NCI-H82 (cell line): ENCODE data around the gene TMPRSS6.

Source experiments
- DNase-seq: peaks from one replicate; lab custom pipeline; 2025; lab: John Stamatoyannopoulos, UW

TMPRSS6 gene

DNA sequence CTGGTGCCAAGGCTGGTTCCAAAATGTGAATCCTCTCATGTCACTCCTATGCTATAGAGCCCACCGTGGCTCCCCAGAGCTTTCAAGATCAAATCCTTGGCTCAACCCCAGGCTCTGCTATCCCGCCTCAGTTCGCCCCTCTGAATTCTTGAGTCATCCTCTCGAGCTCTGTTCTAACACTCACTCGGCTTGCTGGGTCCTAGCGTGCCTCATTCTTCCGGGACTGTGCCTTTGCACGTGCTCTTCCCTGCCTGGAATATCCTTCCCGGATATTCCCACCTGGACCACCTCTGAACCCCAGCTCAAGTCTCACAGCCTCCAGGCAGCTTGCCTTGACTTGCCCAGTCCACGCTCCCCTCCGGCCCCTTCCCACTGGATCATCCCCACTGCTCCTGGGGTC is 45.0 kb downstream of the TMPRSS6 start:
- no peak for DNase-seq

DNA sequence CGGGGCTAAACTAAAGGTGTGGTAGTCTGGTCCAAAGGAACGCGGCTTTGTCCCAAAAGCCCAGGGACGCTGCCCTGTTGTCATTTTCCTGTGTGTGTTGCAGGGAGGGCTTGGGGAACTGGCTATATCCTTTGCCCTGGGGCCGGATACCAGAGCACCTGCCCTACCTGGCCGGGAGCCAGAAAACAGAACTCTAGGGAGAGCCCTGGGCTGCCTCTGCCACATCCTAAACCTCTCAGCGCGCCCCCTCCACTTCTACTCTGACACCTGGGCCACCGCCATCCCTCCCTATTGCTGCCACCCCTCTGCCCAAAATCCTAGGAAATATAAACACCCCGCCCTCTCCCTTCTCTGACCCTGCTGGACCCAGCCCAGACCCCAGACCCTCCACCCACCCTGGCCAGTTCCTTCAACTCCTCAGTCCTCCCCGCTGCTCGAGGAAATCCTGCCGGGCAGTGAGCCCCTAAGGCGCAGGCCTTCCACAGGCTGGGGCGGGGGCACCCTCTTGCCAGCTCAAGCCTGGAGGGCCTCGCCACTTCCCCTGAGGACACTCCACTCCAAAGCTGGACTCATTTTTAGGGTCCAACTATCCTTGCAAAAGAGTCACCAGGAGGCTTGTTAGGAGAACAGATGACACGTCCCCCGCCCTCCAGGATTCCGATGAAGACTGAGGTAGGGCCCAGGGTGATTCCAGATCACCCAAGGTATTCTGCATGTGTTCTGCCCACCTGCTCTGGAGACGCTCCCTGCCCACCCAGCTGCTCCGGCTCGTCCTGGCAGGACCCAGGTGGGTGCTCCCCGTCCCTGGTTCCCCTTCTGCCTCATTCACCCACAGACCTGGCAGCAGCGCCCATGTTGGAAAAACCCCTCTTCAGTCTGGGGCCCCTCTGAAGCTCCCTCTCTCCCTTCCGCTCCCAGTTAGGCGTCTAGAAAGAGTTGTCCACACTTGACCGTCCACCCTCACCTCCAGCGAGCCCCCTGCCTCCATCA is 45.8 kb downstream of the TMPRSS6 start:
- no peak for DNase-seq

DNA sequence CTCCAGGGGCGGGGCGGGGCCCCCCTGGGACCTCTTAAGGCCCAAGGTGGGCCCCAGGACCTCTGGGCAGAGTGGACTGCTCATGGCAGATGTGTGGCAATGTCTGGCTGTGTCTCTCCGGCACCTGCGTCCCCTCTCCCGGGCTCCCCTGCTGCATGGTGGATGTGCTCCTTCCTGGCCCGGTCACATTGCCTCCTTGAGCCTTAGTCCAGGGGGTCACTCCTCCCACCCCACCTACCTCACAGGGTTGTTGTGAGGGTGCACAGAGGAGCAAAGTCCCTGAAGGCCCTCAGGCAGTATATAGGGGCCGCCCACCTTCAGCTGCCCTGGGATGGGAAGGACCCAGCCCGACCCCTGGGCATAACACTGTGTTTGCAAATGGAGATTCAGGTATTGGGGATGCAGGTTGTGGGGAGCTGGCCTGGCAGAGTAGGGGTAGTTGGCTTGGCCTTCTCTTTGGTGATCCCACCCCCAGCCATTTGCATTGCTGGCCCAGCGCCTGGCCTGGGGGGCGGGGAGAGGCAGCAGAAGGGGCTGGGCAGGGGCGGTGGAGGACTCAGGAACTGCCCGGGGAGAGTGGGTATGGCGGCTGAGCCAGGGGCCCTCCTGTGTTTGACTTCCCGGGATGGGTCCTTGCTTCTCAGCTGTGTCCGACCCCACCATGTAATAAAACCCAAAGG is 46.7 kb downstream of the TMPRSS6 start:
- DNase-seq: no peak

DNA sequence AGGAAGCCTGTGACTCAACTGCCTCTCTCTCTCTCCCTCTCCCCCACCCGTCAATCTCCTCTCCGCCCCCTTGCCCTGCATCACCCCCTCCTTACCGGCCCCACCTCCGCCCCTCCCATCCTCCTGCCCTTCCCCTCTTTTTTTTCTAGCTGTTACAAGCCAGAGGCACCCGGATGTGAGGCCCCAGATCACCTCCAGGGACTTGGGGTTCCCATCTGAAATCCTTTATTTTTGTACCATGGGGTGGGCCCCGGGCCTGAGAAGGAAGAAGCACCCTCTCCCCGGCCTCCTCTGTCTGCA is 47.2 kb downstream of the TMPRSS6 start:
- no peak for DNase-seq

DNA sequence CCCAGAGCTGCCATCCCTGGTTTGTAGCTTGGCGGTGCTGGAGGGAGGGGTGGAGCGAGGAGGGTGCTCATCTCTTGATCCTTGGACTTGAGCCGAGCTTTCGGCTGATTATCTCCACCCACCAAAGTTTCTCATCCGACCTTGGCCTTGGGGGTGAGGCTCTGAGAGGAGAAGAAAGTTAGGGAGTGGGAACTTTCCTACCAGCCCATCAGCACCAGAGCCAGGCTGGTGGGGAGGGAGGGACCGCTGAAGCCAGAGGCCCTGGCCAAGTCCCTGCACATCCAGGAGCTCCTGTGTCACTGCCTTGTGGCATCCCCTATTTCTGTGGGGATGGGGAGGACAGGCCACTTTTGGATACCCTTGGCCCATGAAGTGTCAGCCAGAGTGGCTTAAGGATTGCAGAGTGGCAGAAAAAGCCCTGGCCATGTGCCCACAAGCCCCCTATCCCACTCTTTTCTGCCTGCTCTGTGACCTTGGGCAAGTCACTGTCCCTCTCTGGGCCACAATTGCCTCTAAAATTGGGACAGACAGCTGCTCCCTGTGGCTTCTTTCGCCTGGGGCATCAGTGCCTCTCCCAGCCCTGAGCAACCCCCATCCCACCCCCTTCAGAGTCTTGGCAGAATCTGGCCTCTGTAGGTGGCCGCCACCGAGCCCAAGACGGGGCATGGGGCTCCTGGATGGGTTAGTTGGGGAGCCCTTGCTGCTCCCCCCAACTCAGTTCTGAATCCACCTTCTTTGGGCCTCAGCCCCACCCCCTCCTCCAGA is 47.7 kb downstream of the TMPRSS6 start:
- no peak for DNase-seq

- DNase-seq: no peak
Observed at GRCh38 chr22:37060801-37061610, 48.5 kb downstream of the TMPRSS6 start.

DNA sequence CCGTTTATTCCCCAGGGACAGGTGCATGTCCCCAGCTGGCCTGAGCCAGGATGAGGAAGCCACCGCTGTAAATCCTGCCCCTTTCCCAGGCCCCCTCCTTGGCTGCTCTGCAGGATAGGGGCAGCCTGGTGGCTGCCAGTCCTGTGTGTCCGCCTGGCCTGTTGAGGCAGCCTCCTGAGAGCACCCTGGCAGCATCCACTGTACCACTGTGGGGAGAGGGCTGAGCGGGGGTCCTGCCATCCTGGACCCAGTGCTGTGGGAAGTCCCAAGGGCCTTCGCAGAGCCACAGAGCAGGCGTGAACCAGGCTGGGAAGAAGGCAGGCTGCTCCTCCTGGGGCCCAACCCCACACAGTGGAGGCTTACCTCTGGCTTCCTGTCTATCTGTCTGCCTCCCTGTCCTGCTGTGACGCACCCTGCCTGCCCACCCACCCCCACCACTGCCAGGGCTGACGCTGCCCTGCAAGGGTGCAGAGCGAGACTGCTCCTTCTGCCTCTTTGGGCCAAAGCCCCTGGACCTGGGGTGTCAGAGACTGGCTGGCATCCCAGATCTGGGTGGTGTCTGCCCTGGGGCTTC is 49.5 kb downstream of the TMPRSS6 start:
- peak; percentile 80 for DNase-seq

- no peak for DNase-seq
Observed at GRCh38 chr22:37058917-37059701, 50.4 kb downstream of the TMPRSS6 start.

- DNase-seq: no peak
Observed at GRCh38 chr22:37057796-37058510, 51.6 kb downstream of the TMPRSS6 start.

- DNase-seq: no peak
Observed at GRCh38 chr22:37057226-37057625, 52.3 kb downstream of the TMPRSS6 start.

- DNase-seq: no peak
Observed at GRCh38 chr22:37056246-37056645, 53.3 kb downstream of the TMPRSS6 start.

GRCh38 chr22:37054600-37055365 is 54.7 kb downstream of the TMPRSS6 start:
- DNase-seq: peak; percentile 75

DNA sequence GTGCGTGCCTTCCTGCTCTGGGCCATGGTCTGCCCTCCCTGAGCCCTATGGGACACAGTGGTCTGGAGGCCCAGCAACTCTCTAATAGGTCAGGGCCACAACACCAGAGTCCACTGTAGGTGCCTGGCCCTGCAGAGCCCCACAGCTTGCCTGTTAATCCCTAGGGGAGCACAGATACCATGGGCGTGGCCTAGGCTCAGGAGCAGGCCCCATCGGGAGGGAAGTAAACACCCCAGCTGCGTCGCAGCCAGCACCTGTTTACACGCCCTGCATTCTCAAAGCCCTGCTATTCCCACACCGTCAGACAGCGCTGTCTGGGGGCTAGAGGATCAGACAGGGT is 55.5 kb downstream of the TMPRSS6 start:
- DNase-seq: peak; percentile 94

DNA sequence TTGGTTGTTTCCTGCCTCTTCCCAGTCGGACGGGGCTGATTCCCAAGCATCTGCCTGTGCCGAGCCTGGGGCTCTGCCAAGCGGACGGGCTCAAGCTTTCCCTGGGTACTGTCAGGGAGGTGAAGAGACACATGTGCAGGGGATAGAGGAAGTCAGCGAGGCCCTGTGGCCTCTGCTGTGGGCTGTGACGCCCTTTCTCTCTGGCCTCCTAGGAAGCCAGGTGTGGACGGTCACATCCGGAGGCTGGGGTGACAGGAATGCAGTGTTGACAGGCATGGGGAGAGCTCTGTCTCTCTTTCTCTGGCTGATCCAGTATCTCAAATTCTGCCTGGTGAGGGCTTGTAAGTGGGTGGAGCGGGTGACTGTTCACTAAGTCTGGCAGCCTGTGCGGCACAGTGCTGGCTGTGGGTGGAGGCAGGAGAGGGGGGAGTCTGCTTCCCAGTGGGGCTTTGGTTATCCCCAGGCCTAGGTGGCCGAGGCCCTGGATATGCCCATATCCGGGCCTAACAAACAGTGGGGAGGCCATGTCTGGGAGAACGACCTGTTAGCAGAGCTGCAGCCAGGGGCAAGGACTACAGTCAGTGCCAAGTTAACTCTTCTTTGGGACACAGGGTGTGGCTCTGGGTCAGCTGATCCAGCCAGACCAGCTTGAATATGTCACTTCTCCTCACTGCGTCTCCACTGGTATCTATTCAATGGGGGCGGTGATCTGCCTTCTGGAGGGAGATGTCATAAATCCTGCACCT is 56.0 kb downstream of the TMPRSS6 start:
- DNase-seq: peak; percentile 46

DNA sequence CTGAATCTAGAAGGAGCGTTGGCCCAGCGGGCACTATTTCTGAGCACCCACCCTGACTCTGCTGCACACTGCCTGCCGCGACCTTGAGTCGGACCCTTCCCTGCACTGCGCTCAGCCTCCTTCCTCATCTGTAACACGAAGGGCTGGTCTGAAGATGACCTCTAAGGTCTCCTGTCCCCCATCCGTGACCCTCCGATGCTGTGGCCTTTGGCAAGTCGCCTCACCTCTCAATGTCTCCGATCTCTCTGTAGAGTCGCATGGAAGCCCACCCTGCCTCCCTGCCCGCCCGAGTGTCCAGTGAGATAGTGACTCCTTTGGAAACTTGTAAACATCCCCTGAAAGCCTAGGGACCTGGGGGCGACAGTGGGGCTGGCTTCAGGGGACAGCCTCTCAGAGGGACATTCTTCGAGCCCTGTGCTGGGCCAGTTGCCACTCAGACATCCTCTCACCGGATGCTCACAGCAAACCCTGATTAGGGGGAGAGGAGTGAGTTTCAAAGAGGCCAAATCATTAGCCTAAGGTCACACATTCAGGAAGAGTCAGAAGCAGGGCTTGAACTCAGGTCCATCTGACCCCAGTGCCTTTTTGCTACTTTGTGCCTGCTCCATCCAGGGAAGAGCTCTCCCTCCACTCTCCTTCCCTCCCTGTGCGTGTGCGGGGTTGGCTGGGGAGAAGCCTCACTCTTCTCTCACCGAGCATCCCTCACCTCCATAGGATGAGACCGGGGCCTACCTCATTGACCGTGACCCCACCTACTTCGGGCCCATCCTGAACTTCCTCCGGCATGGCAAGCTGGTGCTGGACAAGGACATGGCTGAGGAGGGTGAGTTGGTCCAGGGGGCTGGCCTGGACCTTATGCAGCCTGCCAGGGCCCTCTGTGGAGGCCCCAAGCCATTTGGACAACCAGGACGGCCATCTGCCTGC is 56.9 kb downstream of the TMPRSS6 start:
- no peak for DNase-seq

DNA sequence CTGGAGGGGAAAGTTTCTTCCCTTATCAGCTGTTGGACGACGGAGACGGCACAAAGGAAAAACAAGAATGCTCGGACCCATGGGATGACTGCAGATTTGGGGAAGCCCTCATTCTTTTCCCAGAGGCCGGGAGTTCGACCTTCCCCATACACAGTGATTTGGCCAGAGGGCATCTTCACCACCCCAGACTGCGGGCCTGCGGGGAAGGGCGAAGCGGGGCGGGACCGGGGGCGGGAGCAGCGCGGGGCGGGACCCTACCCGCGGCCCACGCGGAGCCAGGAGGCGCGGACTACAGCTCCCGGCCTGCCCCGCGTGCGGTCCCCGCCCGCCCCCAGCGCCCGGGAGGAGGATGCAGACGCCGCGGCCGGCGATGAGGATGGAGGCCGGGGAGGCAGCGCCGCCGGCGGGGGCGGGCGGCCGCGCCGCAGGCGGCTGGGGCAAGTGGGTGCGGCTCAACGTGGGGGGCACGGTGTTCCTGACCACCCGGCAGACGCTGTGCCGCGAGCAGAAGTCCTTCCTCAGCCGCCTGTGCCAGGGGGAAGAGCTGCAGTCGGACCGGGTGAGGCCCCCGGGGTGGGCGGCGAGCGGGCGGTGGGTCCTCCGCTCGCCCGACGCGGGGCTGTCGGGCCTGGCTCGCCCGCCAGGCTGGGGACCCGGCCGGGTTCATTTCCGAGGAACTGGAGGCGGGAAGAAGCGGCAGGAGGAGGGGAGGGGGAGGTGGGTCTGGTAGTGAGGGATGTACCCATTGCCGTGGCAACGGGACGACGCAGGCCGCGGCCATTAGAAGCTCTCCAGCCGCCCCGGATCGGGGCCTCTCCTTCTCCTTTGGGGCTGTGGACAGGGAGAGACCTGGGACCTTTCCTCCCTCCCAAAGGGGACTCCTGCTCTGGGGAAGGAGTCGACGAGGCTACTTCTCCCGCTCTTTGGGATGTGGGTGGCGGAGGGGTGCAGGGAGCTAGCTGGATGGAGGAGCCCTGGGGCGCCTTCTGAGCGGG is 57.8 kb downstream of the TMPRSS6 start, which contains the start of gene KCTD17:
Gene KCTD17, plus strand, starts transcription at position 352 of the 995 bp plus-strand sequence. Its CDS starts 19 bp downstream, at position 371.
- peak; percentile 70 for DNase-seq
